GM21737 (cell line): ENCODE results near the gene MAP4K4.
"Not testable (repeated sequence)": the region's sequence is repeated elsewhere in the genome, so short reads cannot be mapped to it uniquely, and the experiment has no call there.

ENCODE experiments used
- ATAC-seq: cut with Tn5 transposase; IDR thresholded peaks from one replicate; pipeline ENCODE4 v1.9.1; 2021; ENCODE audit warnings: mild to moderate bottlenecking, moderate library complexity; ENCODE audit not compliant: unreplicated experiment

MAP4K4 gene

GRCh38 chr2:101897301-101897700, 199.8 kb downstream of the MAP4K4 start:
- ATAC-seq, result no peak

DNA sequence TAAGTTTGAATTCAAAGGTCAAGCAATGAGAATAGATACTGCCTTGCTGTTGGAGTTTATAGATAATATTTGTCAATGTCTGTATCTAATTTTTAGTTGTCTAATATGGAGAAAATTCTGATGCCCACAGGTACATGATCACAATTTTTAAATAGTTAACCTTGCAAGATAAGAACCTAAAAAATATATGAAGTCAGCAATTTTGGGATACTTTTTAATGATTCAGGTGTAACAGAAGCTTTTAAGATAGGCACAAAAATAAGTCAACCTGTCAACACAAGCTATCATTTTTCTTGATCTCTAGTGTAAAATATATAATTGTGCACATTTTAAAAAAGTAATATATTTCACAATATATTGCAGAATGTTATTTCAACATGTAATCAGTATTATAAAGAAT, 201.8 kb downstream of the MAP4K4 start:
- no peak for ATAC-seq

GRCh38 chr2:101899871-101900270, 202.4 kb downstream of the MAP4K4 start:
- ATAC-seq, result no peak

DNA sequence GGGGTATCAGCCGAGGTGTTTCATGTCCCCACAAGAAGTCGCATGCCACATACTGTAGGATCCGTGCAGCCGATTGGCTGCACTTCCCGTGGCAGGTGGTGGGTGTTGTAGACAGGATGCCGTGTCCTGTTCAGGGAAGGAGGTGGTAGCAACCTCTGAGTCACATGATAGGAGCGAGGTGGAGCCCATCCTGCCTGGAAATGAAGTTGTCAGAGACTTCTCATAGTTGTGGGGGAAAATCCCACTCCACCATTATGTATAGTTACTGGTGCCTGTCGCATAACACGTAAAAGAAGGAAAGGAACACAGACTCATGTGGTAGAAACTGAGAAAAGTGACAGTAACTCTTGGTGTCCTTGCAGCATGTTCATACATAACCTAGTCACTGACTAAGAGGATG, 202.9 kb downstream of the MAP4K4 start:
- no peak for ATAC-seq

DNA sequence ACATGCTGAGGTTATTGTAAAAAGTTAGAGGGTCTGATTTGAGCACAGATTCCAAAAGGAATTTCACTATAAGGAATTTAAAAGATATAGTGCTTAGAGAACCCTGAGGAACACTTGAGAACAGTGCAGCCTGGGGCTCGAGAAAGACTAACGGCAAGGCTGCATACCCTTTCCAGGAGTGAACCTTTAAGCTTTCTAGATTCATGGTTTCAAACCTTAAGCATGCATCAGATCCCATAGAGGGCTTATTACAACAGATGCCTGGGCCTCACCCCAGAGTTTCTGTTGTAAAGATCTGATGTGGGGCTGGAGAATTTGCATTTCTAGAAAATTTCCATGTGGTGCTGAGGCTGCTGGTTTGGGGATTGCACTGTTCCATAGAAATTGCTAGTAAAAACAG, 203.7 kb downstream of the MAP4K4 start:
- no peak for ATAC-seq

- no peak for ATAC-seq
These were observed 204.7 kb downstream of the MAP4K4 start for GRCh38 chr2:101902169-101902568.

GRCh38 chr2:101904916-101905315, 207.4 kb downstream of the MAP4K4 start:
- ATAC-seq, result no peak

- no peak for ATAC-seq
These were observed 208.3 kb downstream of the MAP4K4 start for GRCh38 chr2:101905746-101906336.

DNA sequence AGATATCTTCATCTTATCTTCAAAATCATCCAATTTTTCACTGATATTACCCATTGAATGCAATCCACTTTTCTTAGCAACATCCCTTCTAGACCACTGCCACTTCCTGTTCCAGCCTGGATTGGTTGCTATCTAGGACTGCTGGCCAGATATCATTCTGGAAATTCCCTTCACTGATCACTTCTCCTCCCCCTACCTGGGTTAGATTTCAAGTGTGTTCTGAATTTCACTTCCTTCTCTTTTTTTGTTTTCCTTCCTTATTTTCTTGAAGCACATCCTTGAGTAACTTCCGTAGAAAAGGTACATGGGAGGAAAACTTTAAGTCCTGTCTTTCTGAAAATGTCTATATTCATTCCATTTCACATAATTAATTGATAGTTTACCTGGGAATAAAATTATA, 212.3 kb downstream of the MAP4K4 start:
- no peak for ATAC-seq

GRCh38 chr2:101912545-101912944, 215.0 kb downstream of the MAP4K4 start:
- peak; percentile 84 for ATAC-seq

GRCh38 chr2:101921319-101921952, 223.9 kb downstream of the MAP4K4 start:
- no peak for ATAC-seq

- ATAC-seq, result no peak
These were observed 224.4 kb downstream of the MAP4K4 start for GRCh38 chr2:101921953-101922325.

DNA sequence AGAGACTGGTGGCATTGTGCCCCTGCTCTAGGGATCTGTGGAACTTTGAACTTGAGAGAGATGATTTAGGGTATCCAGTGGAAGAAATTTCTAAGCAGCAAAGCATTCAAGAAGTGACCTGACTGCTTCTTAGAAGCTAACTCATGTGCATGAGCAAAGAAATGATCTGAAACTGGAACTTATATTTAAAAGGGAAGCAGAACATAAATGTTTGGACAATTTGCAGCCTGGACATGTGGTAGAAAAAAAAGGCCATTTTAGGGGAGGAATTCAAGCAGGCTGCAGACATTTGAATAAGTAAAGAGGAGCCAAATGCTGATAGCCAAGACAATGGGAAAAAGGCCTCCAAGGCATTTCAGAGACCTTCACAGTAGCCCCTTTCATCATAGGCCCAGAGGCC, 226.8 kb downstream of the MAP4K4 start:
- not testable (repeated sequence) for ATAC-seq

DNA sequence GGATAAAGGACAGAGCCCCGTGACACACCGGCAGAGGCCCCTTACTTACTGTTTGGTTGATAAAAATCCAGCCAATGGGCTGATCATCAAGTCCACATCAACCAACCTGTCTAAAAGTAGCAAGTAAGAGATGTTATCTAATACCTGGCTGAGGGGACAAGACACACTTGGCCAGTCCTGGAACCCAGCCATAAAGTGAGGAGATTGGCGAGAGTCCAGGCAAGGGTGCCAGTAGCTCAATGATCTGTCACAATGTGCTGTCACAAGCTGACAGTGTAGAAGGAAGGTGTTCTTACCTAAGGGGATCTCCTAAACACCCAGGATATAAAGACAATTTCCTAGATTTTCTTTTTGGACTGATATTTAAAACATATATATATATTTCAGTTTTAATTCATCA, 232.5 kb downstream of the MAP4K4 start:
- no peak for ATAC-seq

DNA sequence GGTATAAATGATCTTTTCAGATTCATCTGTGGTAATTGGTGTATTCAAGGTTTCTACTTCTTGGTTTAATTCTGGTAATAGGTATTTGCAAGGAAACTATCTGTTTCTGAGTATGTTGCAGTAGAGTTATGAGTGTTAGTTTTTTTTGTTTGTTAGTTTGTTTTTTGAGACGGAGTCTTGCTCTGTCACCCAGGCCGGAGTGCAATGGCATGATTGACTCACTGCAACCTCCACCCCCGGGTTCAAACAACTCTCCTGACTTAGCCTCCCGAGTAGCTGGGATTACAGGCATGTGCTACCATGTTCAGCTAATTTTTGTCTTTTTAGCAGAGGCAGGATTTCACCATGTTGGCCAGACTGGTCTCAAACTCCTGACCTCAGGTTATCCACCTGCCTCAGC, 233.3 kb downstream of the MAP4K4 start:
- ATAC-seq, result no peak

DNA sequence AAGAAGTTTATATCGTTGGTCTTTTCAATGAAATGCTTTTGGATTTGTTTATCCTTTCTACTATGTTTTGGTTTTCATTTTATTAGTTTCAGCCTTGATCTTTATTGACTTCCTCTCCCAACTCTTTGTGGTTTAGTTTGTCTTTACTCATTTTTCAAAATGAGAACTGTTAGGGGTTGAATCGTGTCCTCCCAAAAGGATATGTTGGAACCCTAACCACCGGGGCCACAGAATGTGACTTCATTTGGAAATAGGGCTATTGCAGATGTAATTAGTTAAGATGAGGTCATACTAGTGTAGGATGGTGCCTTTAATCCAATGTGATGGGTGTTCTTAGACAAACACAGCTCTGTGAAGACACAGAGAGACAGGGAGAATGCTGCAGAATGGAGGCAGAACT, 233.9 kb downstream of the MAP4K4 start:
- no peak for ATAC-seq

DNA sequence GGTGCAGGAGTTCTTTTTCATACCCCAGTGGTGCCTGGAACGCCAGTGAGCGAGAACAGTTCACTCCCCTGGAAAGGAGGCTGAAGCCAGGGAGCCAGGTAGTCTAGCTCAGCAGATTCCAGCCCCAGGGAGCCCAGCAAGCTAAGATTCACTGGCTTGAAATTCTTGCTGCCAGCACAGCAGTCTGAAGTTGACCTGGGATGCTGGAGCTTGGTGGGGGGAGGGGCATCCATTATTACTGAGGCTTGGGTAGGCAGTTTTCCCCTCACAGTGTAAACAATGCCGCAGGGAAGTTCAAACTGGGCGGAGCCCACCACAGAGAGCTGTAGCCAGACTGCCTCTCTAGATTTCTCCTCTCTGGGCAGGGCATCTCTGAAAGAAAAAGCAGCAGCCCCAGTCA, 238.3 kb downstream of the MAP4K4 start:
- not testable (repeated sequence) for ATAC-seq

DNA sequence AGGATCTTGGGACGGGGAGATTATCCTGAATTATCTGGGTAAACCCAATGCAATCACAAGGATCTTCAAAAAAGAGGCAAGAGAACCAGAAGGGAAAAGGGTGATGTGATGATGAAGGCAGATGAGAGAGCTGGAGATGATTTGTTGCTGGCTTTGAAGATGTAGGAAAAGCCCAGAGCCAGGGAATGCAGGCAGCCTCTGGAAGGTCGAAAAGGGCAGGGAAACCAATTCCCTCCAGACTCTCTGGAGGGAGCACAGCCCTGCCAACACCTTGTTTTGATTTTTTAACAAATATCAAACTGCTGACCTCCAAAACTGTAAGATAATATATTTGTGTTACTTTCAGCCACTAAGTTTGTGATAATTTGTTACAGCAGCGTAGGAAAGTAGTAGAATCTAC, 245.3 kb downstream of the MAP4K4 start:
- no peak for ATAC-seq
